Skeletal muscle cell (primary cell): ENCODE results near the gene ZNF263.
"Not testable (repeated sequence)": the region's sequence is repeated elsewhere in the genome, so short reads cannot be mapped to it uniquely, and the experiment has no call there.

Experiments used
- DNase-seq: peaks from one replicate; pipeline ENCODE4 v3.0.0-alpha.2; 2010; ENCODE audit warnings: low read depth
- H3K4me3 ChIP-seq: 2 replicates; pipeline ENCODE4 v1.5.1; 2011; ENCODE audit warnings: low read depth, mild to moderate bottlenecking, control low read depth, low read length, moderate library complexity

Gene ZNF263

GRCh38 chr16:3264137-3265036 is 18.9 kb upstream of the ZNF263 start:
- peak overlapping the region; percentile 87 for H3K4me3 ChIP-seq

GRCh38 chr16:3266873-3267537 is 16.3 kb upstream of the ZNF263 start:
- DNase-seq = no peak

More at GRCh38 chr16:3264137-3265036, 18.9 kb upstream of the ZNF263 start:
- DNase-seq = peak; percentile 94

GRCh38 chr16:3268294-3268693 is 15.0 kb upstream of the ZNF263 start:
- no peak overlapping the region for H3K4me3 ChIP-seq
- no peak for DNase-seq

More at GRCh38 chr16:3266873-3267537, 16.3 kb upstream of the ZNF263 start:
- no peak overlapping the region for H3K4me3 ChIP-seq

GRCh38 chr16:3270718-3271117 is 12.6 kb upstream of the ZNF263 start:
- not testable (repeated sequence) for H3K4me3 ChIP-seq, DNase-seq

- DNase-seq, H3K4me3 ChIP-seq: not testable (repeated sequence)
Observed at GRCh38 chr16:3271281-3271680, 12.0 kb upstream of the ZNF263 start.

GRCh38 chr16:3274490-3274889 is 8.8 kb upstream of the ZNF263 start:
- H3K4me3 ChIP-seq = no peak overlapping the region
- DNase-seq = no peak

- H3K4me3 ChIP-seq = no peak overlapping the region
- DNase-seq = no peak
Observed at GRCh38 chr16:3274947-3275346, 8.3 kb upstream of the ZNF263 start.

- no peak overlapping the region for H3K4me3 ChIP-seq
- DNase-seq = no peak
Observed at GRCh38 chr16:3276679-3277078, 6.6 kb upstream of the ZNF263 start.

GRCh38 chr16:3281222-3281820 is 2.0 kb upstream of the ZNF263 start:
- DNase-seq = no peak
- no peak overlapping the region for H3K4me3 ChIP-seq

GRCh38 chr16:3282103-3282729 is 1.1 kb upstream of the ZNF263 start:
- DNase-seq = no peak
- peak overlapping the region; percentile 89 for H3K4me3 ChIP-seq

GRCh38 chr16:3283543-3284447 is 504 bp downstream of the ZNF263 start:
- peak overlapping the region; percentile 89 for H3K4me3 ChIP-seq
- DNase-seq = no peak

- no peak for DNase-seq
- peak overlapping the region; percentile 89 for H3K4me3 ChIP-seq
Observed at GRCh38 chr16:3285131-3285530, 1.8 kb downstream of the ZNF263 start.

- DNase-seq = no peak
- no peak overlapping the region for H3K4me3 ChIP-seq
Observed at GRCh38 chr16:3289998-3290673, 6.8 kb downstream of the ZNF263 start.

GRCh38 chr16:3292604-3293003 is 9.3 kb downstream of the ZNF263 start:
- DNase-seq = no peak
- no peak overlapping the region for H3K4me3 ChIP-seq

- no peak for DNase-seq
- no peak overlapping the region for H3K4me3 ChIP-seq
Observed at GRCh38 chr16:3295209-3295608, 11.9 kb downstream of the ZNF263 start.

- no peak overlapping the region for H3K4me3 ChIP-seq
Observed at GRCh38 chr16:3295783-3296182, 12.5 kb downstream of the ZNF263 start.

GRCh38 chr16:3304370-3304769 is 21.1 kb downstream of the ZNF263 start:
- H3K4me3 ChIP-seq = peak overlapping the region; percentile 80
- DNase-seq = no peak

More at GRCh38 chr16:3295783-3296182, 12.5 kb downstream of the ZNF263 start:
- no peak for DNase-seq
